Measurements from ENCODE around the gene IVNS1ABP. TPM values are rescaled to one million over a fixed set of nuclear protein-coding genes. Genes with fewer than 3 reads are reported as not detected.

The IVNS1ABP gene
- 21.6 to 26.5 TPM (median 24.7 TPM) in 5 replicates for total RNA-seq (2022; extraction: Qiagen RNA extraction; ENCODE audit: low read depth)

DNA sequence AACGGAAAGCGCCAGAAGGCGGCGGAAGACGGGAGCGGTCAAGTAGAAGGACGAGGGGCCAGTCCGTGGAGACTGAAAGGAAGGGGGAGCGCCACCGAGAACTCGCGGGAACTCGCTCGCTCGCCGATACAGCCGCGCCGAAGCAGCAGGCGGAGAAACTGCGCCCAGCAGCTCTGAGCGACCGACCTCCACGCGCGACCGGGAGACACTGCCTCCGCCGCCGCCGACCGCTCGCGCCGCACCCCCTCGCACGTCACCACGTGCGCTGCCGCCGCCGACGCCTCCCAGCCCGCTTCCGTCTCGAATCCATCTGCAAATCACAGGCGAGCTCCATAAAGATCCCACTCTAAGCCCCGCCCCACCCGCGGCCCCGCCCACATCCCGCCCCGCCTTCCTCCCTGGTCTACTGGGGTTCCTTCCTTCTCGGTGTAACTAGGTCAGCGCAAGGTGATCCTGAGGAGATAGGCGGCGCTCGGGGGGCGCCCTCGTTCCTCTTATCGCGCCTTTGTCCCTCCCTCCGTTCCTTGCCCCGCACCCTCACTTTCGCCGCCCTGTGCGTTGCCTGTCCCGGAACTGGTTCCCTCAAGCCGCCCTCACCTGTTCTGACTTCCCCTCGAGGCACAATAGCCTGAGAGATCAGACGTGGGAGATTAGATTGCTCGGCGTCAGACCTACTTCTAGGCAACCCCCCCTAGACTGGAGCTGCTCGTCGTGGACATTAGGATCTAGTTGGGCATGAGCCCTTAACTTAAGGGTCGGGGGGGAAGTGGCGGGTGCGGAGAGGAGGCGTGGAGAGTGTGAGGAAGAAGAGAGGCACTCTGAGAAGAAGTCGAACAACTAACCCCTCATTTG lies at the start of gene IVNS1ABP:
Gene IVNS1ABP (minus strand): TSS at position 210 of the 852 bp plus-strand sequence. CDS start 7,750 bp downstream, outside the sequence.

Other genes with a start within 250 kb of the IVNS1ABP start
- 8.6 to 18.2 TPM (median 13.1 TPM) in 5 replicates for gene TRMT1L, start 160.3 kb downstream of the IVNS1ABP start, total RNA-seq (2022; extraction: Qiagen RNA extraction; ENCODE audit: low read depth)
- gene SWT1, start 160.1 kb downstream of the IVNS1ABP start, total RNA-seq (2022; extraction: Qiagen RNA extraction; ENCODE audit: low read depth), result 0.61 to 1.9 TPM (median 1.2 TPM) in 5 replicates

Measured in A549 treated with RU486 at 1 μM for 4 hours (cell line).